Gastrocnemius medialis (tissue), 4 donors: ENCODE measurements around the gene UBR4. TPM values are rescaled to one million over a fixed set of nuclear protein-coding genes. Genes with fewer than 3 reads are reported as not detected.
A peak's percentile ranks its signal among the peaks of the same experiment; 100 is the strongest.

Source experiments
- ATAC-seq, 2 donors: fragments of 150-250 bp; one replicate each; pipeline ENCODE4 v1.9.1; 2016
- DNase-seq, 2 donors: peaks; one replicate each; pipeline ENCODE4 v3.0.0-alpha.2; 2019
- H3K27ac ChIP-seq, 4 donors: fragments of 200-600 bp; sonication (generic); 1 replicate in 1 of 4; 2 replicates in 3 of 4; pipeline ENCODE4 v1.5.1; 2016 to 2018; ENCODE audit warnings: mild to moderate bottlenecking in 2 of 4, moderate library complexity in 1 of 4
- H3K27me3 ChIP-seq, 3 donors: fragments of 200-600 bp; sonication (generic) in 2 of 3; 1 replicate in 1 of 3; 2 replicates in 2 of 3; pipeline versions ENCODE4 v1.5.1 to v1.6.0; 2016 to 2019; ENCODE audit warnings: mild to moderate bottlenecking in 1 of 3, moderate library complexity in 1 of 3
- H3K36me3 ChIP-seq, 2 donors: fragments of 200-600 bp; sonication (generic) in 1 of 2; one replicate each; pipeline ENCODE4 v1.5.1; 2017 to 2018
- H3K4me1 ChIP-seq, 2 donors: fragments of 200-600 bp; sonication (generic) in 1 of 2; one replicate each; pipeline ENCODE4 v1.5.1; 2016 to 2017; ENCODE audit warnings: mild to moderate bottlenecking in 2 of 2
- H3K4me3 ChIP-seq, 4 donors: fragments of 200-600 bp; sonication (generic) in 3 of 4; 1 replicate in 1 of 4; 2 replicates in 3 of 4; pipeline ENCODE4 v1.5.1; 2016 to 2019; ENCODE audit warnings: mild to moderate bottlenecking in 2 of 4
- H3K9me3 ChIP-seq, 3 donors: fragments of 200-600 bp; sonication (generic) in 2 of 3; 1 replicate in 1 of 3; 2 replicates in 2 of 3; pipeline ENCODE4 v1.5.1; 2016 to 2019
- POLR2A ChIP-seq, 2 donors: fragments of 450-650 bp; IDR thresholded peaks; one replicate each; pipeline ENCODE4 v1.6.1; 2017; ENCODE audit warnings: antibody characterized with exemption in 2 of 2, mild to moderate bottlenecking in 2 of 2, moderate library complexity in 2 of 2
- in situ Hi-C, 4 donors: fragments of 200-750 bp; cut with MboI; loops; one replicate each; pipeline versions ENCODE4 v1.15.0 to v1.8.0; 2017; ENCODE audit warnings: low sequenced_read_pairs in 4 of 4
- intact Hi-C: fragments of 100-400 bp; cut with DNase I; formaldehyde crosslinking; loops from one replicate; pipeline ENCODE4 v1.15.1; 2023; ENCODE audit warnings: low total_unique reads
- total RNA-seq, 4 donors: library from RNA; depleted of rRNA; stranded (reverse); fragments of >200 nt; gene quantifications; one replicate each; pipeline versions ENCODE4 v1.1.0 to v1.2.3, GENCODE V29; 2016
- TF ChIP-seq, protein P1 (sequence below), 5 experiments: fragments of 450-650 bp in 3 of 5; fragments of 200-600 bp in 2 of 5; sonication (generic) in 2 of 5; IDR thresholded peaks in 4 of 5; conservative IDR thresholded peaks in 1 of 5; 1 replicate in 4 of 5; 2 replicates in 1 of 5; pipeline ENCODE4 v1.5.1; 2016 to 2019; ENCODE audit warnings: antibody characterized with exemption in 5 of 5, mild to moderate bottlenecking in 3 of 5, moderate library complexity in 3 of 5

UBR4 gene
- total RNA-seq, 4 donors from 2014 or later: 156 to 293 (median 197) TPM

DNA sequence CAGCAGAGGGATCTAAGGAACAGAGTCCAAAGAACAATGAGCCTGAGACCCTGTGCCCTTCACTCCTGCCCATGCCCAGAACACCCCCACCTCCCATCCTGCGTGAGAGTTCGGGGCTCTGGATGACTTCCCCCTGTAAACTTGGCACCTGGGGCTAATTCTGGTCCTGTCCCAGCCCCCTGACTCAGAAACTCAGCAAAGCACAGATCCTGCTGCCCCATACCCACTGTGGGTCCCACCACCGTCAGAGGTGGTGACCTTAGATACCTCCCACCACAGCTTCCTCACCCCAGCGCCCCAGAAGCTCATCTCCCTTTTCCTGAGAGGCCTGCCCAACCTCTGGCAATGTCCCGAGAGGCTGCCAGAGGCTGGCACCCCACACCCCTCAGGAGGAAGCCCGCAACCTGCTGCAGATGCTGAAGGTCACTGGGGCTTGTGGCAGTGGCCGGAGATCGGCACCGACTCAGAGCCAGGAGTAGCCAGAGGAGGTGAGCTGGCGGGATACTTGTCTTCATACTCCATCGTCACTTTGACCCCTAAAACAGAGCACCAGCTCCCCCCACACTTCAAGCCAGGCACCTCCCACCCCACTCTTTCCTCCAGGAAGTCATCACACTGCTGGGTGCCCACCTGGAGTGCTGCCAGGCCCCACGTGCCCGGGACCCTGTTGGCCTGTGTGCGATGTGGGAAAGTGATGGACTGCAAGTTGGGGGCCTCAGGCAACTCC, 142.0 kb downstream of the UBR4 start:
- H3K36me3 ChIP-seq: no peaks in the 10 kb centered on the region
- peaks cover 7 to 16% of the 10 kb centered on the region in 2 donors for H3K4me1 ChIP-seq
- intact Hi-C loops (no loop called here), in situ Hi-C loops (no loop called here)
- DNase-seq: peak in 1 of 2 donors; percentile 15
- no peak overlapping the region for H3K27ac ChIP-seq
- no peak for ATAC-seq
- no peaks in the 10 kb centered on the region for H3K9me3 ChIP-seq
- H3K27me3 ChIP-seq: no peaks in the 10 kb centered on the region
- no peak for TF ChIP-seq POLR2A (IDR thresholded peaks at IDR 0.05)
- TF ChIP-seq, protein P1, sequence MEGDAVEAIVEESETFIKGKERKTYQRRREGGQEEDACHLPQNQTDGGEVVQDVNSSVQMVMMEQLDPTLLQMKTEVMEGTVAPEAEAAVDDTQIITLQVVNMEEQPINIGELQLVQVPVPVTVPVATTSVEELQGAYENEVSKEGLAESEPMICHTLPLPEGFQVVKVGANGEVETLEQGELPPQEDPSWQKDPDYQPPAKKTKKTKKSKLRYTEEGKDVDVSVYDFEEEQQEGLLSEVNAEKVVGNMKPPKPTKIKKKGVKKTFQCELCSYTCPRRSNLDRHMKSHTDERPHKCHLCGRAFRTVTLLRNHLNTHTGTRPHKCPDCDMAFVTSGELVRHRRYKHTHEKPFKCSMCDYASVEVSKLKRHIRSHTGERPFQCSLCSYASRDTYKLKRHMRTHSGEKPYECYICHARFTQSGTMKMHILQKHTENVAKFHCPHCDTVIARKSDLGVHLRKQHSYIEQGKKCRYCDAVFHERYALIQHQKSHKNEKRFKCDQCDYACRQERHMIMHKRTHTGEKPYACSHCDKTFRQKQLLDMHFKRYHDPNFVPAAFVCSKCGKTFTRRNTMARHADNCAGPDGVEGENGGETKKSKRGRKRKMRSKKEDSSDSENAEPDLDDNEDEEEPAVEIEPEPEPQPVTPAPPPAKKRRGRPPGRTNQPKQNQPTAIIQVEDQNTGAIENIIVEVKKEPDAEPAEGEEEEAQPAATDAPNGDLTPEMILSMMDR (IDR thresholded peaks at IDR 0.05 in 4 of 5, conservative IDR thresholded peaks at IDR 0.05 in 1 of 5): no peak
- no peak overlapping the region for H3K4me3 ChIP-seq

DNA sequence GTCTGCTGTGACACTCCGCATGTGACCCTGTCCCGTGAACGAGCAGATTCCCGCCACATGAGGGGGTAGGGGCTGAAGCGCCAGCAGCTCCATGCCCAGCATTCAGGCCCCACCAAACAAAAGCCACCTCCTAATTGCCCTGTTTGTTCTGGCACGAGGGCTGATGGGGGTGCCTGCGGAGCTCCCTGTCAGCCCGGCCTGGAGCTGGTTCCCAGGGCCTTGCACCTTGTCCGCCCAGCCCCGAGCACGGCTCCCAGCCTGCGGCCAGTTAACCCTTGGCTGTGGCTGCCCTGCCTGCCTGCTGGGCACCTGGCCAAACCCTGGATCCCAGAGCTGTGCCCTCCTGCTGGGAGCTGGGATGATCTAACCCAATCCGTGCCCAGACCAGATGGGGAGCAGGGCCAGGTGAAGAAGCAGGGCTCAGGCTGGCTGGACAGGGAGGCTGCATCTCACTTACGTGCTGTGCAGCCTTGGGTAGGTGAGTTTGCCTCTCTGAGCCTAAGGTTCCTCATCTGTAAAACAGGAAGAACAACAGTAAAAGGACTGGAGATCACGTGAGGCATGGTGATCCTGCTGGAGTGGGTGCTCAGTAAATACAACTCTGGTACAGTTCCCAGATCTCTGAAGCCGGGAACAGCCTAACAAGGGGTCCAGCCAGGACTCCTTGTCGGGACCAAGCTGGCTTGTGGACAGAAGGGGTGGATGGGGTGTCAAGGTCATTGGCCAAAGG, 142.7 kb downstream of the UBR4 start:
- TF ChIP-seq POLR2A (IDR thresholded peaks at IDR 0.05): no peak
- TF ChIP-seq, protein P1 (IDR thresholded peaks at IDR 0.05 in 4 of 5, conservative IDR thresholded peaks at IDR 0.05 in 1 of 5): peak in 1 of 5 experiments; percentile 13
- H3K9me3 ChIP-seq: no peaks in the 10 kb centered on the region
- H3K27ac ChIP-seq: no peak overlapping the region
- intact Hi-C loops (no loop called here), in situ Hi-C loops (no loop called here)
- H3K36me3 ChIP-seq: no peaks in the 10 kb centered on the region
- no peaks in the 10 kb centered on the region for H3K27me3 ChIP-seq
- no peak for DNase-seq
- no peak for ATAC-seq
- H3K4me3 ChIP-seq: no peak overlapping the region
- H3K4me1 ChIP-seq: peaks cover under 1 to 9% of the 10 kb centered on the region in 2 donors

DNA sequence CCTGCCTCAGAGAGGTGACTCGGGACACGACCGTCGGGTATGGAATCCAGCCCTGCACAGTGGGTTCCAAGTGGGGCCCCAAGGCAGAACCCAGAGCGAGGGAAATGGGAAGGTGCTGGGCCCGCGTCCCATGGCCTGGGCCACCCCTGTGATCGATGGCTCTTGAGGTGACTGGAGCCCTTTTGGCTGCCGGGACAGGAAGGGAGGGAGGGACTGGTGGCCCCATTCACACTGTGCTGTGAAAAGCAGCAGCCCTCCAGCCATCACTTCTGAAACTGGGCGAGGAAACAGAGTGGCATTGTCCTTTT, 143.2 kb downstream of the UBR4 start:
- TF ChIP-seq, protein P1 (IDR thresholded peaks at IDR 0.05 in 4 of 5, conservative IDR thresholded peaks at IDR 0.05 in 1 of 5): no peak
- TF ChIP-seq POLR2A (IDR thresholded peaks at IDR 0.05): no peak

DNA sequence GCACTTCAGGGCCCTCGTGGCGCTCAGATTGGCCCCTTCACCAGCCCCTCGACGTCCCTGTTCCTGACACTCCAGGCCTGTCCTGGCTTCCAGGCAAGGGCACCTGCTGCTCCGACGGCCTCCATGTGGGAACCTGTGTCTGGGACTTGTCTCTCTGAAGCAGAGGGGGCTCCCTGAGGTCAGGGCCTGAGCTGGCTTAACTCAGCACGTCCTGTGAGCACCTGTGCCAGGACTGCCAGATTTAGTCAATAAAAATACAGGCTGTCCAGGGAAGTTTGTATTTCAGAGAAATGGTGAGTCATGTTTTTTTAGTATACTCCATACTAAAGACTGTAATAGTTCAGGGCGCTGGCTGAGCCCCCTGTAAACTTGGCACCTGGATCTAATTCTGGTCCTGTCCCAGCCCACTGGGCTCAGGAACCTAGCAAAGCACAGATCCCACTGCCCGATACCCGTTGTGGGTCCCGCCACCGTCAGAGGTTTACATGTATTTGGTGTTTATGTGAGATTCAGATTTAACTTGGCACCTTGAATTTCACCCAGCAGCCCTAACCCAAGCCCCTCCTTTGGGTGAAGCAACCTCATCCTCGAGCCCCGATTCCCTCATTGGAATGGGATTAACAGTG, 143.7 kb downstream of the UBR4 start:
- H3K27ac ChIP-seq: no peak overlapping the region
- H3K9me3 ChIP-seq: no peaks in the 10 kb centered on the region
- no peaks in the 10 kb centered on the region for H3K4me1 ChIP-seq
- ATAC-seq (no peak), DNase-seq (no peak)
- H3K4me3 ChIP-seq: no peak overlapping the region
- TF ChIP-seq, protein P1 (IDR thresholded peaks at IDR 0.05 in 4 of 5, conservative IDR thresholded peaks at IDR 0.05 in 1 of 5): no peak
- no peak for TF ChIP-seq POLR2A (IDR thresholded peaks at IDR 0.05)
- H3K36me3 ChIP-seq: no peaks in the 10 kb centered on the region
- no peaks in the 10 kb centered on the region for H3K27me3 ChIP-seq
- intact Hi-C loops: no loop called here
- in situ Hi-C loops: no loop called here

More for the DNA sequence above, 143.2 kb downstream of the UBR4 start:
- Histone ChIP-seq H3K36me3 (no peaks in the 10 kb centered on the region), H3K4me3 (no peak overlapping the region), H3K27me3 (no peaks in the 10 kb centered on the region), H3K27ac (no peak overlapping the region), H3K4me1 (peaks cover 0 to 3% of the 10 kb centered on the region in 2 donors), H3K9me3 (no peaks in the 10 kb centered on the region)
- intact Hi-C loops: no loop called here
- ATAC-seq (no peak), DNase-seq (no peak)
- in situ Hi-C loops: no loop called here
